H1 (cell line): ENCODE data around the gene DAPK3.

Experiments used
- CTCF ChIP-seq, 3 experiments: IDR thresholded peaks; 1 replicate in 2 of 3; 2 replicates in 1 of 3; pipeline versions ENCODE4 v1.5.1 to v1.6.1; 2011; ENCODE audit warnings: low read length in 3 of 3, mild to moderate bottlenecking in 3 of 3, inconsistent platforms in 2 of 3, low read depth in 1 of 3, moderate library complexity in 1 of 3; ENCODE audit not compliant: insufficient read depth in 1 of 3; ENCODE audit errors: control extremely low read depth in 1 of 3
- JUND ChIP-seq: IDR thresholded peaks from 2 replicates; pipeline ENCODE4 v1.6.1; 2011; ENCODE audit warnings: mild to moderate bottlenecking, improper control_type of control experiment, low read length
- POLR2A ChIP-seq, 2 experiments: IDR thresholded peaks; 1 replicate in 1 of 2; 2 replicates in 1 of 2; pipeline ENCODE4 v1.6.1; 2011; ENCODE audit warnings: low read depth in 2 of 2, low read length in 2 of 2, mild to moderate bottlenecking in 2 of 2; ENCODE audit errors: control extremely low read depth in 1 of 2
- RAD21 ChIP-seq, 2 experiments: IDR thresholded peaks in 1 of 2; conservative IDR thresholded peaks in 1 of 2; 2 replicates each; pipeline ENCODE4 v1.6.1; 2011; ENCODE audit warnings: low read depth in 2 of 2, low read length in 2 of 2, improper control_type of control experiment in 1 of 2, inconsistent platforms in 1 of 2, mild to moderate bottlenecking in 1 of 2, moderate library complexity in 1 of 2

- TF ChIP-seq JUND (no peak), CTCF (IDR thresholded peaks at IDR 0.05; ENCODE audit: control extremely low read depth in 1 of 3, insufficient read depth in 1 of 3, low read depth in 1 of 3, low read length in 3 of 3) (no peak), POLR2A (IDR thresholded peaks at IDR 0.05; ENCODE audit: control extremely low read depth in 1 of 2, low read depth in 2 of 2, low read length in 2 of 2) (no peak), RAD21 (IDR thresholded peaks at IDR 0.05 in 1 of 2, conservative IDR thresholded peaks at IDR 0.05 in 1 of 2; ENCODE audit: low read depth in 2 of 2, low read length in 2 of 2) (no peak)
These were observed 56.7 kb downstream of the DAPK3 start for GRCh38 chr19:3914199-3914598.
